HG02571 (cell line): ENCODE data around the gene SNAP47.

ENCODE experiments used
- ATAC-seq: cut with Tn5 transposase; IDR thresholded peaks from one replicate; pipeline ENCODE4 v1.9.1; 2021; ENCODE audit warnings: mild to moderate bottlenecking, moderate library complexity; ENCODE audit not compliant: unreplicated experiment

SNAP47 gene

GRCh38 chr1:227780101-227781044 is 45.1 kb downstream of the SNAP47 start:
- no peak for ATAC-seq

GRCh38 chr1:227781314-227781930 is 46.2 kb downstream of the SNAP47 start:
- ATAC-seq: no peak

- no peak for ATAC-seq
These were observed 47.0 kb downstream of the SNAP47 start for GRCh38 chr1:227782226-227782625.

GRCh38 chr1:227785094-227785804 is 50.0 kb downstream of the SNAP47 start:
- no peak for ATAC-seq

GRCh38 chr1:227785805-227786671 is 50.8 kb downstream of the SNAP47 start:
- ATAC-seq: no peak

GRCh38 chr1:227786673-227787512 is 51.7 kb downstream of the SNAP47 start:
- no peak for ATAC-seq

GRCh38 chr1:227787513-227788270 is 52.5 kb downstream of the SNAP47 start:
- ATAC-seq: peak; percentile 91

GRCh38 chr1:227788271-227789083 is 53.2 kb downstream of the SNAP47 start:
- ATAC-seq: peak; percentile 54

- ATAC-seq: no peak
These were observed 54.1 kb downstream of the SNAP47 start for GRCh38 chr1:227789084-227790033.

GRCh38 chr1:227790034-227790400 is 54.8 kb downstream of the SNAP47 start:
- no peak for ATAC-seq

GRCh38 chr1:227790868-227791267 is 55.6 kb downstream of the SNAP47 start:
- ATAC-seq: no peak

GRCh38 chr1:227791425-227792143 is 56.3 kb downstream of the SNAP47 start:
- no peak for ATAC-seq

- ATAC-seq: no peak
These were observed 57.2 kb downstream of the SNAP47 start for GRCh38 chr1:227792216-227793078.

- ATAC-seq: no peak
These were observed 58.1 kb downstream of the SNAP47 start for GRCh38 chr1:227793079-227793947.
